Measurements from ENCODE around the gene PIK3CA.

- TF ChIP-seq, protein P1, sequence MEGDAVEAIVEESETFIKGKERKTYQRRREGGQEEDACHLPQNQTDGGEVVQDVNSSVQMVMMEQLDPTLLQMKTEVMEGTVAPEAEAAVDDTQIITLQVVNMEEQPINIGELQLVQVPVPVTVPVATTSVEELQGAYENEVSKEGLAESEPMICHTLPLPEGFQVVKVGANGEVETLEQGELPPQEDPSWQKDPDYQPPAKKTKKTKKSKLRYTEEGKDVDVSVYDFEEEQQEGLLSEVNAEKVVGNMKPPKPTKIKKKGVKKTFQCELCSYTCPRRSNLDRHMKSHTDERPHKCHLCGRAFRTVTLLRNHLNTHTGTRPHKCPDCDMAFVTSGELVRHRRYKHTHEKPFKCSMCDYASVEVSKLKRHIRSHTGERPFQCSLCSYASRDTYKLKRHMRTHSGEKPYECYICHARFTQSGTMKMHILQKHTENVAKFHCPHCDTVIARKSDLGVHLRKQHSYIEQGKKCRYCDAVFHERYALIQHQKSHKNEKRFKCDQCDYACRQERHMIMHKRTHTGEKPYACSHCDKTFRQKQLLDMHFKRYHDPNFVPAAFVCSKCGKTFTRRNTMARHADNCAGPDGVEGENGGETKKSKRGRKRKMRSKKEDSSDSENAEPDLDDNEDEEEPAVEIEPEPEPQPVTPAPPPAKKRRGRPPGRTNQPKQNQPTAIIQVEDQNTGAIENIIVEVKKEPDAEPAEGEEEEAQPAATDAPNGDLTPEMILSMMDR (conservative IDR thresholded peaks at IDR 0.05): no peak
- TF ChIP-seq ZFX (IDR thresholded peaks at IDR 0.05): no peak
These were observed 75.4 kb downstream of the PIK3CA start for GRCh38 chr3:179223548-179223947.

Data from C4-2B (cell line).